ENCODE data around the gene SLC7A6OS.

- TF ChIP-seq ZNF37A (tag by site-specific recombination; IDR thresholded peaks at IDR 0.05) (no peak), ZNF362 (tag by site-specific recombination; IDR thresholded peaks at IDR 0.05) (no peak), CTCF (tag by site-specific recombination; IDR thresholded peaks at IDR 0.05) (no peak), ZBTB21 (tag by site-specific recombination; IDR thresholded peaks at IDR 0.05) (no peak), ZNF645 (tag by site-specific recombination; IDR thresholded peaks at IDR 0.05) (no peak), ZNF274 (IDR thresholded peaks at IDR 0.05; ENCODE audit: low read length) (no peak), ZNF274 (tag by site-specific recombination; IDR thresholded peaks at IDR 0.05; ENCODE audit: borderline replicate concordance) (no peak), ZBTB44 (tag by site-specific recombination; IDR thresholded peaks at IDR 0.05) (no peak), MZF1 (tag by site-specific recombination; IDR thresholded peaks at IDR 0.05; ENCODE audit: borderline replicate concordance) (no peak), ZNF701 (tag by site-specific recombination; IDR thresholded peaks at IDR 0.05) (no peak), ZNF664 (tag by site-specific recombination; IDR thresholded peaks at IDR 0.05) (no peak)
These were observed 35.4 kb upstream of the SLC7A6OS start for GRCh38 chr16:68345958-68346635.

Data from HEK293 (cell line).